Activated CD8-positive, alpha-beta memory T cell treated with anti-CD3 and anti-CD28 coated beads, Interleukin-2, amount 50 U/mL, for 4 hours (primary cell): ENCODE measurements around the gene ZC3H7B.
"Not testable (repeated sequence)": the region's sequence is repeated elsewhere in the genome, so short reads cannot be mapped to it uniquely, and the experiment has no call there.

Experiments used
- DNase-seq: peaks from one replicate; pipeline ENCODE4 v3.0.0-alpha.2; 2020

ZC3H7B gene

GRCh38 chr22:41394012-41394356 is 92.7 kb downstream of the ZC3H7B start:
- no peak for DNase-seq

- no peak for DNase-seq
Observed at GRCh38 chr22:41395531-41396240, 94.4 kb downstream of the ZC3H7B start.

DNA sequence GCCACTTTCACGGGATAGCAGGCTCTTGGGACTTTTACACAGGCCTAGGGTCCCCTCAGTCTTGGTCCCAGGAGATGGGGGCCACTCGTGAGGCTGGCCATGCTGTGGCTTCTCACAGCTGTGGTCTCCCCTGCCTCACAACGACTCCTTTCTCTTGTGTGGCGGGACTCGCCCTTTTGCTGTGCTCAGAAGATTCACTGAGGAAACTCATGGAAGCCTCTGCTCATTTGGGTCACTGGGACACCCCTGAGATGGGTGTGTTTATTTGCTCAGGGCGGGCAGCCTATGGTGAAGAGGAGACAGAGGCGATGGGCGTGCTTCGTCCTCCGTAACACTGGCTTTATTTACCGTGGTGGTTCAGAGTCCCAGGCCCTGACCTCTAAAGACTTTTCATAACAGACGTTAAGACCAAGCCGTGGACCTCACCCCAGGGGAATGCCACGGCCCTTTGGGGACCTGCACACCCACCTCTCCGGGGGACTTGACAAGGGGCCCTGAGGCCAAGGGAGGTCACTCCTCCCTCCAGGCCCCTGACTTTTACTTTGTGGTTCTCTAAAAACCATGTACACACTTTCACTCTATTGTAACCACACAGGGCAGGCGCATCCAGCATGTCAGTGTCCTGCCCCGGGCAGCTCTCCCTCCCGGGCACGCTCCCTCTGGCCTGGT is 96.0 kb downstream of the ZC3H7B start:
- DNase-seq = no peak

- no peak for DNase-seq
Observed at GRCh38 chr22:41398921-41399320, 97.6 kb downstream of the ZC3H7B start.

DNA sequence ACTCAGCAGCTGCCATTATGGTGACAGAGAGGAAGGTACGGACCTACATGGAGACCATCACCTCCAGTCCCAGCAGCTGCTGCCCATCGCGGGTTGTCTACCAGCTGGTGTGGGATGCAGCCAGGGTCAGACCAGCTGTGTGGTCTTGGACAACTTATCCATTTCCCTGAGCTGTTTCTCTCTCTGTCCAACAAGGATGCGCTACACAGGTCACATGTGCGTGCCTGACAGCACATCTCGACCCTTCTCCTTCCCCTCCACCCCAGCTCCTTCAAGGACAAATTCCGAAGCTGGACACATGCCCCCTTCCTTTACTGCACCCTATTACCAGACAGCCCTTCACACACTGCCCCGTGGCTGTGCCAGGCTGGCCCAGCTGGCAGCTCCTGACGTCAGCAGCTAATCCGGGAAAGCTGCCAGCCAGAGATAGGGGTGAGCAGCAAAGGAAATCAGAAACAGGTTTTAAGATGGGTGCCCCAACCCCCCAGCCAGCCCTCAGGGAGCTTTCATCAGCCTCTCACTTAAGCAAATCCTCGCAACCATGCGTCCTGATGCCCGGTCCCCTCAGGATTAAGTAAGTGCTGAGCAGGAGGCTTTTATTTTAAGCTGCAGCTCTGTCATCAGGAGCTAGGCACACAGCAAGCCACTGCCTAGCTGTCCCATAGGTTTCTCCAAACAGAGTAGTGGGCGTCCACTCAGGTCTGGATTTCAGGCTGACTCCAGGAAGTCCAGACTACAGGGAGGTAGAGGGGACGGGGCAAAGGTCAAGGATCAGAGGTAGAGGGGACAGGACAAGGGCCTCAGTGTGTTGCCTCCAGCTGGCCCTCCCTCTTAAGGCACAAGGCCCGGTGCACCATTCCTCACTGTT is 100.7 kb downstream of the ZC3H7B start:
- no peak for DNase-seq

- not testable (repeated sequence) for DNase-seq
Observed at GRCh38 chr22:41402851-41403250, 101.5 kb downstream of the ZC3H7B start.

GRCh38 chr22:41403532-41404318 is 102.4 kb downstream of the ZC3H7B start:
- peak; percentile 79 for DNase-seq

- DNase-seq = peak; percentile 24
Observed at GRCh38 chr22:41405588-41405987, 104.3 kb downstream of the ZC3H7B start.

GRCh38 chr22:41406410-41406809 is 105.1 kb downstream of the ZC3H7B start:
- DNase-seq = no peak

GRCh38 chr22:41407433-41407832 is 106.1 kb downstream of the ZC3H7B start:
- no peak for DNase-seq

DNA sequence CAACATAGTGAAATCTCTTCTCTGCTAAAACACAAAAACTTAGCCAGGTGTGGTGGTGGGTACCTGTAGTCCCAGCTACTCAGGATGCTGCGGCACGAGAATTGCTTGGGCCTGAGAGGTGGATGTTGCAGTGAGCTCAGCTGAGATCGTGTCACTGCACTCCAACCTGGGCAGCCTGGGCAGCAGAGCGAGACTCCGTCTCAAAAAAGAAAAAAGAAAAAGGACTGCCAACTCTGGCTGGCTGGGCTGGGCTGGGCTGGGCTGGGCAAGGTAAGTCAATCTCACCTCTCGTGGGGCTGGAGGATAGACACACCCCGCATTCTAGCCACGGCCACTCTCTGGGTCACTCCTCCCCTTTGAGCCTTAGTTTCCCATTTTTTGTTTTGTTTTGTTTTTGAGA is 107.3 kb downstream of the ZC3H7B start:
- DNase-seq = no peak
